Mesothelial cell of epicardium (in vitro differentiated cells): ENCODE measurements around the gene BRINP1. TPM values are rescaled to one million over a fixed set of nuclear protein-coding genes. Genes with fewer than 3 reads are reported as not detected.

Experiments
- DNase-seq, 2 experiments: peaks; one replicate each; pipeline ENCODE4 v3.0.0; 2021; ENCODE audit warnings: low spot score in 2 of 2; ENCODE audit not compliant: unreplicated experiment in 2 of 2
- H3K27ac Mint-ChIP-seq: 2 replicates; pipeline ENCODE4 v1.8.0; 2021; ENCODE audit warnings: mixed read lengths
- H3K27me3 Mint-ChIP-seq: 2 replicates; pipeline ENCODE4 v1.8.0; 2021; ENCODE audit warnings: low read depth, mixed read lengths
- H3K36me3 Mint-ChIP-seq: 2 replicates; pipeline ENCODE4 v1.8.0; 2021; ENCODE audit warnings: mixed read lengths
- H3K4me1 Mint-ChIP-seq: 2 replicates; pipeline ENCODE4 v1.8.0; 2021; ENCODE audit warnings: mixed read lengths
- H3K4me3 Mint-ChIP-seq: 2 replicates; pipeline ENCODE4 v1.8.0; 2021; ENCODE audit warnings: mild to moderate bottlenecking, moderate library complexity, mixed read lengths
- H3K9me3 Mint-ChIP-seq: 2 replicates; pipeline ENCODE4 v1.8.0; 2021; ENCODE audit warnings: mixed read lengths
- total RNA-seq: library from RNA; stranded (reverse); gene quantifications from 3 replicates; pipeline ENCODE4 v1.2.1, GENCODE V29; 2021
- TF ChIP-seq, protein P1 (sequence below): fragments of 200-600 bp; sonication (generic); IDR thresholded peaks from one replicate; pipeline ENCODE4 v1.5.0; 2021; ENCODE audit warnings: antibody characterized with exemption; ENCODE audit not compliant: unreplicated experiment

The BRINP1 gene
- total RNA-seq, 1 donor from 2014 or later = 13.2 TPM

- Mint-ChIP-seq H3K9me3 (no peaks in the 10 kb centered on the region), H3K27me3 (no peaks in the 10 kb centered on the region), H3K27ac (no peak overlapping the region), H3K36me3 (no peaks in the 10 kb centered on the region), H3K4me3 (no peak overlapping the region), H3K4me1 (no peaks in the 10 kb centered on the region)
- no peak for DNase-seq
- TF ChIP-seq, protein P1, sequence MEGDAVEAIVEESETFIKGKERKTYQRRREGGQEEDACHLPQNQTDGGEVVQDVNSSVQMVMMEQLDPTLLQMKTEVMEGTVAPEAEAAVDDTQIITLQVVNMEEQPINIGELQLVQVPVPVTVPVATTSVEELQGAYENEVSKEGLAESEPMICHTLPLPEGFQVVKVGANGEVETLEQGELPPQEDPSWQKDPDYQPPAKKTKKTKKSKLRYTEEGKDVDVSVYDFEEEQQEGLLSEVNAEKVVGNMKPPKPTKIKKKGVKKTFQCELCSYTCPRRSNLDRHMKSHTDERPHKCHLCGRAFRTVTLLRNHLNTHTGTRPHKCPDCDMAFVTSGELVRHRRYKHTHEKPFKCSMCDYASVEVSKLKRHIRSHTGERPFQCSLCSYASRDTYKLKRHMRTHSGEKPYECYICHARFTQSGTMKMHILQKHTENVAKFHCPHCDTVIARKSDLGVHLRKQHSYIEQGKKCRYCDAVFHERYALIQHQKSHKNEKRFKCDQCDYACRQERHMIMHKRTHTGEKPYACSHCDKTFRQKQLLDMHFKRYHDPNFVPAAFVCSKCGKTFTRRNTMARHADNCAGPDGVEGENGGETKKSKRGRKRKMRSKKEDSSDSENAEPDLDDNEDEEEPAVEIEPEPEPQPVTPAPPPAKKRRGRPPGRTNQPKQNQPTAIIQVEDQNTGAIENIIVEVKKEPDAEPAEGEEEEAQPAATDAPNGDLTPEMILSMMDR = no peak
Observed at GRCh38 chr9:119257592-119257991, 111.6 kb downstream of the BRINP1 start.

- Mint-ChIP-seq H3K36me3 (no peaks in the 10 kb centered on the region), H3K4me3 (no peak overlapping the region), H3K9me3 (no peaks in the 10 kb centered on the region), H3K27me3 (peaks cover 5% of the 10 kb centered on the region), H3K4me1 (no peaks in the 10 kb centered on the region), H3K27ac (no peak overlapping the region)
- TF ChIP-seq, protein P1 = no peak
- no peak for DNase-seq
Observed at GRCh38 chr9:119255116-119255515, 114.1 kb downstream of the BRINP1 start.

DNA sequence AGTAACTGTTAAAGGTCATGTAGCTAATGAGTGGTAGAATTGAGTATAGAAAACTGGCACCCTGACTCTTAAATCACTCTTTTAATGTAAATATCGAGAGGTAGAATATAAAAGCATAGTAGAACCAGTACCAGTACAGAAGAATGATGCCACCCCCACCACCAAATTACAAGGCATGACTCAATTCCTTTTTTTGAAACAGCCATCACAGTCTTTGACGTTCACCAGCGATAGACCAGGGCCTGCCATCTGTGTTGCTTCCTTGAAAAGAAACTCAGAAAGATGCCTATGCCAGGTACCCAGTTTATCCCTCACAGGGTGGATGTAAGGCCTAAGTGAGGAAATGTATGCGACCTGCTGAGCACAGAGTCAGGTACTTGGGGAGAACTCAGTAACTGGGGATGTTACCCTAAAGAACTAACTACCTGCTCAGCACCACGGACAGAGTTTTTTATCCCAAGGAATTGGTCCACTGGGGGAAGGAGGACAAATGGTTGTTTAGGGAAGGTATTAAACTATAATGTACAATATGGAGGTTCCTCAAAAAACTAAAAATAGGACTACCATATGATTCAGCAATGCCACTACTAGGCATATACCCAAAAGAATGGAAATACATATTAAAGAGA, 116.5 kb downstream of the BRINP1 start:
- Mint-ChIP-seq H3K4me1 (no peaks in the 10 kb centered on the region), H3K27me3 (peaks cover 11% of the 10 kb centered on the region), H3K4me3 (no peak overlapping the region), H3K9me3 (no peaks in the 10 kb centered on the region), H3K36me3 (no peaks in the 10 kb centered on the region), H3K27ac (no peak overlapping the region)
- DNase-seq = no peak
- TF ChIP-seq, protein P1 = no peak

DNA sequence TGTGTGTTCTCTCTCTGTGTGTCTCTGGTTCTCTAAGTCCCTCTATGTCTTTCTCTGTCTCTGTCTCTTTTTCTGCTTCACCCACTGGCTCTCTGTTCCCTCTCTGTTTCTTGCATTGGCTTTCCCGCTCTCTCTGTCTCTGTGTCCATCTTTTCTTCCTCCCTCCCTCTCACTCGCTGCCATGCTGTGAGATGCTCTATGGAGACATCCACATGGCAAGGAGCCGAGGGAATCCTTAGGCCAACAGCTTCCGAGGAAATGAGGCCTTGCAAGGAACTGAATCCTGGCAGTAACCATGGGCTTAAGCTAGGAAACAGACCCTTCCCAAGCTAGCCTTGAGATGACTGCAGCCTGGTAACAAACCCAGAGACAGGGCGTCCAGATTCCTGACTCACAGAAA, 117.3 kb downstream of the BRINP1 start:
- TF ChIP-seq, protein P1 = no peak
- no peaks in the 10 kb centered on the region for H3K4me1 Mint-ChIP-seq
- DNase-seq = no peak
- H3K4me3 Mint-ChIP-seq = no peak overlapping the region
- H3K27ac Mint-ChIP-seq = no peak overlapping the region
- H3K9me3 Mint-ChIP-seq = no peaks in the 10 kb centered on the region
- H3K27me3 Mint-ChIP-seq = peaks cover 11% of the 10 kb centered on the region
- H3K36me3 Mint-ChIP-seq = no peaks in the 10 kb centered on the region

DNA sequence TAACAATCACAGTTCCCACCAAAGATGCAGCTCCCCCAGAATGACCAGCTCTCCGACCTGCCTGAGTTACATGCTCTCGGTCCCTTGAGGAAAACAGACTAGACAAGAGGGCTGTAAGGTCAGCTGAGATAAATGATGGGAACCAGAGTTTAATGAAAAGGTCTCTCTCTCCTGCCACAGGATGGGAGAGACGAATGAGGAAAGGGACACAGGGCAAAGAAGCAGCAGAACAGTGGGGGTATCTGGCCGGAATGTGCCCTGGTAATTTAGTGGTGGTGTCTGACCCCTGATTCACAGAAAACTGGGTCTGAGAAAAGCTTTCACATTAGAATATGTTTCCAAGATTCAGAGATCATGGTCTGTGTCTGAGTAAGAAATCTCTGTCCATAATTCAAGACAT, 118.5 kb downstream of the BRINP1 start:
- no peaks in the 10 kb centered on the region for H3K4me1 Mint-ChIP-seq
- H3K36me3 Mint-ChIP-seq = no peaks in the 10 kb centered on the region
- TF ChIP-seq, protein P1 = no peak
- DNase-seq = no peak
- no peaks in the 10 kb centered on the region for H3K9me3 Mint-ChIP-seq
- H3K4me3 Mint-ChIP-seq = no peak overlapping the region
- H3K27ac Mint-ChIP-seq = no peak overlapping the region
- peaks cover 11% of the 10 kb centered on the region for H3K27me3 Mint-ChIP-seq

- Mint-ChIP-seq H3K27ac (no peak overlapping the region), H3K36me3 (no peaks in the 10 kb centered on the region), H3K4me1 (peaks cover 6% of the 10 kb centered on the region), H3K4me3 (no peak overlapping the region), H3K9me3 (no peaks in the 10 kb centered on the region), H3K27me3 (no peaks in the 10 kb centered on the region)
- DNase-seq = no peak
- TF ChIP-seq, protein P1 = no peak
Observed at GRCh38 chr9:119240546-119240945, 128.7 kb downstream of the BRINP1 start.
